Duodenal mucosa (tissue), 2 donors: ENCODE data around the gene PKM.
A peak's percentile ranks its signal among the peaks of the same experiment; 100 is the strongest.

Experiments
- H3K27ac ChIP-seq: one replicate; pipeline ENCODE4 v1.7.0; 2013; ENCODE audit warnings: low read depth, low read length
- H3K27me3 ChIP-seq, 2 donors: one replicate each; pipeline ENCODE4 v1.7.0; 2013; ENCODE audit warnings: low read length in 2 of 2, control low read depth in 1 of 2; ENCODE audit not compliant: insufficient read depth in 2 of 2, control insufficient read depth in 1 of 2
- H3K36me3 ChIP-seq, 2 donors: one replicate each; pipeline ENCODE4 v1.7.0; 2013; ENCODE audit warnings: low read length in 2 of 2, control low read depth in 1 of 2; ENCODE audit not compliant: insufficient read depth in 2 of 2, control insufficient read depth in 1 of 2
- H3K4me1 ChIP-seq, 2 donors: one replicate each; pipeline ENCODE4 v1.7.0; 2013; ENCODE audit warnings: low read length in 2 of 2, control low read depth in 1 of 2; ENCODE audit not compliant: insufficient read depth in 2 of 2, control insufficient read depth in 1 of 2
- H3K4me3 ChIP-seq, 2 donors: one replicate each; pipeline ENCODE4 v1.7.0; 2013; ENCODE audit warnings: low read length in 2 of 2, low read depth in 1 of 2
- H3K9ac ChIP-seq, 2 donors: one replicate each; pipeline ENCODE4 v1.7.0; 2013; ENCODE audit warnings: low read length in 2 of 2, low read depth in 1 of 2
- H3K9me3 ChIP-seq, 2 donors: one replicate each; pipeline ENCODE4 v1.7.0; 2013; ENCODE audit warnings: low read length in 2 of 2, control low read depth in 1 of 2; ENCODE audit not compliant: control insufficient read depth in 1 of 2

The PKM gene

GRCh38 chr15:72202801-72203506 lies 28.0 kb downstream of the PKM start:
- H3K9ac ChIP-seq = no peak overlapping the region
- H3K4me1 ChIP-seq = peaks cover 21 to 29% of the 10 kb centered on the region in 2 donors
- peaks cover 68 to 89% of the 10 kb centered on the region in 2 donors for H3K36me3 ChIP-seq
- H3K27me3 ChIP-seq = no peaks in the 10 kb centered on the region
- no peak overlapping the region for H3K4me3 ChIP-seq
- no peaks in the 10 kb centered on the region for H3K9me3 ChIP-seq
- no peak overlapping the region for H3K27ac ChIP-seq

DNA sequence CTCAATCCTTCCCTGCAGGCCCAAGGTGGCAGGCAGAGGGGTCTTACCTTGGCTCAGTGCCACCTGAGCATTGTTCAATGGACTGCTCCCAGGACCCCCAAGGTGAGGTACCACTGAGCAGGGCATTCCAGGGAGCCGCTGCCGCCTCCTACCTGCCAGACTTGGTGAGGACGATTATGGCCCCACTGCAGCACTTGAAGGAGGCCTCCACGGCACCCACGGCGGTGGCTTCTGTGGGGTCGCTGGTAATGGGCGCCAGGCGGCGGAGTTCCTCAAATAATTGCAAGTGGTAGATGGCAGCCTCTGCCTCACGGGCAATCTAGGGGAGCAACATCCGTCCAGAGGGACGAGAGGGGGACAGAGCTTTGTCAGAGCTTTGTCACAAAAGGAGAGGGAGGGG lies 28.7 kb downstream of the PKM start:
- peaks cover 61 to 83% of the 10 kb centered on the region in 2 donors for H3K36me3 ChIP-seq

DNA sequence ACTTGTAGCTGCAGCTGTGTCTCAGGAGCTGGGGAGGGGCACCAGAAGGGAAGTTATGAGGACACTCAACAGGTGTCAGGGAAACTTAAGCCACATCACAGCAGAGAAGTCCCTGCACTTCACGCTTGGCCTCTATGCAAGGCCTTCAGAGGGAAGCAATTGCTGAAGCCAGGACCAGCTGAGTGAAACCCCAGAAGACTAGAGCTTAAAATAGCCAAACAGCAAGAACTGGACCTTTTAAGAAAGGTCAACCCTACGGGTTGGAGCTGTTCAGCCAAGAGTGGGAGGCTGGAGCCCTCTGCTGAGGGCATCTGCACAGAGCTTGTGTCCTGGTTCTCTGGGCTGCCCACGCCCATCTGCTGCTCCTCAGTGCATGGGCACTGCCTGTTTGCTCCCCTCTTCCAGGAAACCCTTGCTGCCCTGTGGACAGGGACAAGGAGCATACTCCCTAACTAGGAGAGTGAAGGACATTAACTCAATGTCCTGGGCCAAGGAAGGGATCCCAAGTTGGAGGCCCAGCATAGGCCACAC lies 29.5 kb downstream of the PKM start:
- peaks cover 21 to 29% of the 10 kb centered on the region in 2 donors for H3K4me1 ChIP-seq
- no peak overlapping the region for H3K9ac ChIP-seq
- H3K27me3 ChIP-seq = peaks cover 0 to 4% of the 10 kb centered on the region in 2 donors
- H3K36me3 ChIP-seq = peaks cover 53 to 74% of the 10 kb centered on the region in 2 donors
- H3K4me3 ChIP-seq = no peak overlapping the region
- H3K27ac ChIP-seq = no peak overlapping the region
- H3K9me3 ChIP-seq = no peaks in the 10 kb centered on the region

More for the DNA sequence above, 28.7 kb downstream of the PKM start:
- H3K4me3 ChIP-seq = no peak overlapping the region
- H3K9me3 ChIP-seq = no peaks in the 10 kb centered on the region
- H3K4me1 ChIP-seq = peaks cover 21 to 29% of the 10 kb centered on the region in 2 donors
- H3K9ac ChIP-seq = no peak overlapping the region
- H3K27me3 ChIP-seq = no peaks in the 10 kb centered on the region
- no peak overlapping the region for H3K27ac ChIP-seq

GRCh38 chr15:72200395-72201237 lies 30.4 kb downstream of the PKM start:
- Histone ChIP-seq H3K9me3 (no peaks in the 10 kb centered on the region), H3K36me3 (peaks cover 45 to 66% of the 10 kb centered on the region in 2 donors), H3K27me3 (peaks cover 0 to 4% of the 10 kb centered on the region in 2 donors), H3K9ac (no peak overlapping the region), H3K27ac (no peak overlapping the region), H3K4me1 (peaks cover 21 to 29% of the 10 kb centered on the region in 2 donors), H3K4me3 (no peak overlapping the region)

DNA sequence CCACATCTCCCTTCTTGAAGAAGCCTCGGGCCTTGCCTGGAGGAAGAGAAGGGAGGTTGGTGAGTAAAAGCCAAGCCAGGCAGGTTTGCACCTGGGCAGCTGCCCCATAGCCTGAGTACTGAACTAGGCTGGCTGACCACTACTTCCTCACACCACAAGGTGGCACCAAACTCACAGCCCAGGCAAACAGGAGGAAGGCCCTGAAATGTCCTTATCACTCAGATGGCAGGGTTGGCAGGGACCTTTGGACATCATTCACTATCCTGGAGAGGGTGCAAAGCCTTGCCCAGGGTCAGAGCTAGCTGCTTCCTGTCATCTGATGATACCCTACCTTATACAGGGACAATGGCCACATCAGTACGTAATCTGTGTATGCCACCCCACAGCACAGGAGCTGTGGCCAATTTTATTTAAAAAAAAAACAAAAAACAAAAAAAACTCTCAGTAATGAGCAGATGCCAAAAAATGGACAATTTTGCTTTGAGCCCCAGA lies 31.2 kb downstream of the PKM start:
- Histone ChIP-seq H3K36me3 (peaks cover 42 to 58% of the 10 kb centered on the region in 2 donors), H3K27me3 (peaks cover 0 to 4% of the 10 kb centered on the region in 2 donors), H3K4me1 (peaks cover 21 to 29% of the 10 kb centered on the region in 2 donors), H3K9ac (no peak overlapping the region), H3K4me3 (no peak overlapping the region), H3K9me3 (no peaks in the 10 kb centered on the region), H3K27ac (no peak overlapping the region)

GRCh38 chr15:72199205-72199515 lies 31.8 kb downstream of the PKM start:
- Histone ChIP-seq H3K4me3 (no peak overlapping the region), H3K9me3 (no peaks in the 10 kb centered on the region), H3K27ac (no peak overlapping the region), H3K4me1 (peaks cover 21 to 29% of the 10 kb centered on the region in 2 donors), H3K9ac (no peak overlapping the region), H3K36me3 (peaks cover 36 to 51% of the 10 kb centered on the region in 2 donors), H3K27me3 (peaks cover 0 to 4% of the 10 kb centered on the region in 2 donors)

GRCh38 chr15:72198356-72199204 lies 32.4 kb downstream of the PKM start:
- Histone ChIP-seq H3K36me3 (peaks cover 31 to 46% of the 10 kb centered on the region in 2 donors), H3K9me3 (no peaks in the 10 kb centered on the region), H3K4me3 (no peak overlapping the region), H3K4me1 (peaks cover 17 to 29% of the 10 kb centered on the region in 2 donors), H3K27me3 (peaks cover 0 to 4% of the 10 kb centered on the region in 2 donors), H3K27ac (no peak overlapping the region), H3K9ac (no peak overlapping the region)

- Histone ChIP-seq H3K36me3 (peaks cover 23 to 37% of the 10 kb centered on the region in 2 donors), H3K9ac (no peak within 1 kb of the TSS), H3K9me3 (no peaks in the 10 kb centered on the region), H3K4me3 (peak within 1 kb of the TSS; percentile 38 to 59), H3K4me1 (peaks cover 10 to 29% of the 10 kb centered on the region in 2 donors), H3K27me3 (peaks cover 0 to 4% of the 10 kb centered on the region in 2 donors), H3K27ac (no peak within 1 kb of the TSS)
These were observed 33.3 kb downstream of the PKM start, which contains the start of gene GRAMD2A for GRCh38 chr15:72197460-72198355. TSS of gene GRAMD2A (minus strand) at chr15:72197787.

DNA sequence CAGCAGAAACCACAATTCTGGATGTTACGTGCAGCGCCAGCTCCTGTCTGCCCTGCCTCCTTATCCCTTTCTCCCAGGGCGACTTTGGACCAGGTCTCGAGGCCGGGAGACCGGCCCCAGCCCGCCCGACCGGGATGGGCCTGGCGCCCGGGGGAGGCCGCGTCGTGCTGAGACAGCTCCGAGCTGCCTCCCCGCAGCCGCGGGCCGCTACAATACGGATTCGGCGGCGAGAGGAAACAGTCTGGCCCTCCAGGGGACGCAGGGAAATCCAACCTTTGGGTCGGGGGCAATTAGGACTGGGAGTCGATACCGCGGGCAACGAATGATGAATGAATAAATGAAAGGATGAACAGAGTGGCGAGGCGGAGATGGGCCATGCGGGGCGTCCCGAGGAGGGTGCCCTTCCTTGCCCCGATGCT lies 33.9 kb downstream of the PKM start:
- Histone ChIP-seq H3K4me1 (peaks cover 10 to 29% of the 10 kb centered on the region in 2 donors), H3K9ac (no peak overlapping the region), H3K36me3 (peaks cover 16 to 30% of the 10 kb centered on the region in 2 donors), H3K4me3 (peak overlapping the region; percentile 38 to 59), H3K9me3 (no peaks in the 10 kb centered on the region), H3K27ac (no peak overlapping the region), H3K27me3 (peaks cover 0 to 4% of the 10 kb centered on the region in 2 donors)
